Measurements from ENCODE around the gene PPIH.
A peak's percentile ranks its signal among the peaks of the same experiment; 100 is the strongest.
"Not testable (repeated sequence)": the region's sequence is repeated elsewhere in the genome, so short reads cannot be mapped to it uniquely, and the experiment has no call there.

PPIH gene

GRCh38 chr1:42657981-42658876, at the start of gene PPIH:
Gene PPIH, plus strand, starts transcription at chr1:42658423. Its CDS starts 24 bp downstream, at chr1:42658447.
- POLR2A ChIA-PET (ENCODE audit: low non-redundant PET), result no interaction called here

GRCh38 chr1:42613803-42614131, 44.5 kb upstream of the PPIH start:
- ChIA-PET CTCF (no interaction called here), POLR2A (ENCODE audit: low non-redundant PET) (no interaction called here)
- DNase-seq (ENCODE audit: low spot score), result no peak
- H3K27ac ChIP-seq, result no peak overlapping the region
- no peak for TF ChIP-seq CTCF (conservative IDR thresholded peaks at IDR 0.05; ENCODE audit: low read depth)

More at GRCh38 chr1:42657981-42658876, at the start of gene PPIH:
- CTCF ChIA-PET, result interaction anchor here (0.5 to 0.7 kb wide), 5 partner anchors 19 to 1197 kb away, joined by 3 to 5 read pairs (median 3); no protein-coding TSS in a partner anchor
- TF ChIP-seq CTCF (conservative IDR thresholded peaks at IDR 0.05; ENCODE audit: low read depth), result no peak; the same call in 1 of the 2 replicates
- peak; percentile 93 for DNase-seq (ENCODE audit: low spot score)
- peak within 1 kb of the TSS; percentile 87 for H3K27ac ChIP-seq

- no peak overlapping the region for H3K27ac ChIP-seq
- ChIA-PET POLR2A (ENCODE audit: low non-redundant PET) (no interaction called here), CTCF (no interaction called here)
- no peak for TF ChIP-seq CTCF (conservative IDR thresholded peaks at IDR 0.05; ENCODE audit: low read depth)
- DNase-seq (ENCODE audit: low spot score), result no peak
Observed at GRCh38 chr1:42618866-42619265, 39.4 kb upstream of the PPIH start.

GRCh38 chr1:42620307-42620706, 37.9 kb upstream of the PPIH start:
- ChIA-PET POLR2A (ENCODE audit: low non-redundant PET) (no interaction called here), CTCF (interaction anchor here (0.6 kb wide), 1 partner anchor 133 kb away, joined by 3 read pairs; no protein-coding TSS in a partner anchor)
- DNase-seq (ENCODE audit: low spot score), result no peak
- no peak overlapping the region for H3K27ac ChIP-seq
- TF ChIP-seq CTCF (conservative IDR thresholded peaks at IDR 0.05; ENCODE audit: low read depth), result no peak

GRCh38 chr1:42621180-42621579, 37.0 kb upstream of the PPIH start:
- CTCF ChIA-PET; DNase-seq (ENCODE audit: low spot score); H3K27ac ChIP-seq; POLR2A ChIA-PET (ENCODE audit: low non-redundant PET): not testable (repeated sequence)

- H3K27ac ChIP-seq; POLR2A ChIA-PET (ENCODE audit: low non-redundant PET); CTCF ChIA-PET; DNase-seq (ENCODE audit: low spot score): not testable (repeated sequence)
Observed at GRCh38 chr1:42627205-42627604, 31.0 kb upstream of the PPIH start.

- ChIA-PET POLR2A (ENCODE audit: low non-redundant PET) (no interaction called here), CTCF (interaction anchor here (0.6 kb wide), 1 partner anchor 19 kb away, joined by 3 read pairs; no protein-coding TSS in a partner anchor)
- no peak for TF ChIP-seq CTCF (conservative IDR thresholded peaks at IDR 0.05; ENCODE audit: low read depth)
- no peak for DNase-seq (ENCODE audit: low spot score)
- H3K27ac ChIP-seq, result no peak overlapping the region
Observed at GRCh38 chr1:42639116-42639515, 19.1 kb upstream of the PPIH start.

Data from RWPE1 (cell line).